ENCODE measurements around the gene BTBD17. TPM values are rescaled to one million over a fixed set of nuclear protein-coding genes. Genes with fewer than 3 reads are reported as not detected.

Gene BTBD17
- total and polyA plus RNA-seq, 4 donors, result 0.17 TPM; not detected in 3

DNA sequence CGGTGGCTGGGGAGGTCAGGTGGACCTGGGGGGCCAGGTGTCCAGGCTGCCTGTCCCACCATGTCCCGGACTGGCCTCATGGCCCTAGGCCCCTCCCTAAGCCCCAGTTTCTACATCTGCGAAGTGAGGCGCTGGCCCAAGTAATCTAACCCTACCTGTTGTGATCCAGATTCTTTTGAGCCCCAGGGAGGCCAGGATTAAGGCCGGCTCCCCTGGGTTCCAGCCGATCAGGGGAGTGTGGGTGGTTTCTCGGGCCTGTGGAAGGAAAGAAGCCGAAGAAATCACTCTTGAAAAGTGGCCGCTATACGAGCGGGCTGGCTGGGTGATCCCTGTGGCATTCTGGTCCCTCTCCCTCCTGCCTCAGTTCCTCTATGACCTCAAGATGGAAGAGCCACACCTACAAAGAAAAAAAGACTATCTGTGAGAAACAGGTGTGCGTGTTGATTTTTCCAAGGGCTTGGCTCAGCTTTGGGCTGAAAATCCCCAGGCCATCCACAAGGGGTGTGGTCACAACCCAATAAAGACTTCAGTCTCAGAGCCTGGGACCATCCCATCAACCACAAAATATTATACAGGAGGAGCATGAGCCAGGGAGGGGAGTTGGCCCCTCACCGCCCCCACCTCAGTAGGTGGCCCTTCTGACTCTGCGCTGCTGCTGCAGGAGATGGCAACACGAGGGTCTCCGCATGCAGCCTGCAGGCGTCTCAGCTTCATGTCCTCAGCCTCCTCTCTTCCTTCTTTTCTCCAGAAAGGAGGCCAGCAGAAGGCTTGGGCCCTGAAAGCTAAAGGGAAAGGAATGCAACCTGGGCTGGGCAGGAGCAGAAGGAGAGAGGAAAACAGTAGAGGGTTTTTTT, 25.9 kb upstream of the BTBD17 start:
- no peaks in the 10 kb centered on the region for H3K27me3 ChIP-seq (ENCODE audit: control insufficient read depth in 3 of 3, insufficient read depth in 3 of 3, low read length in 2 of 3)
- peaks cover 0 to 2% (median 0%) of the 10 kb centered on the region in 4 donors for H3K9me3 ChIP-seq (ENCODE audit: control insufficient read depth in 4 of 4, insufficient read depth in 3 of 4, low read length in 3 of 4)
- no peak overlapping the region for H3K9ac ChIP-seq (ENCODE audit: insufficient read depth in 1 of 2, low read length in 2 of 2)
- no peak overlapping the region for H3K27ac ChIP-seq (ENCODE audit: low read depth in 1 of 2, low read length in 1 of 2)
- WGBS, 2 donors, result 86 to 93% methylated on average over 17 of the region's 17 CpGs
- DNase-seq (no peak), ATAC-seq (ENCODE audit: insufficient read depth, low FRiP score) (no peak)
- no peaks in the 10 kb centered on the region for H3K36me3 ChIP-seq (ENCODE audit: control insufficient read depth in 4 of 4, insufficient read depth in 4 of 4, low read length in 4 of 4)
- H3K4me1 ChIP-seq (ENCODE audit: control insufficient read depth in 5 of 5, insufficient read depth in 5 of 5, low read length in 5 of 5), result no peaks in the 10 kb centered on the region
- H3K4me3 ChIP-seq, result no peak overlapping the region
- TF ChIP-seq, protein P1, sequence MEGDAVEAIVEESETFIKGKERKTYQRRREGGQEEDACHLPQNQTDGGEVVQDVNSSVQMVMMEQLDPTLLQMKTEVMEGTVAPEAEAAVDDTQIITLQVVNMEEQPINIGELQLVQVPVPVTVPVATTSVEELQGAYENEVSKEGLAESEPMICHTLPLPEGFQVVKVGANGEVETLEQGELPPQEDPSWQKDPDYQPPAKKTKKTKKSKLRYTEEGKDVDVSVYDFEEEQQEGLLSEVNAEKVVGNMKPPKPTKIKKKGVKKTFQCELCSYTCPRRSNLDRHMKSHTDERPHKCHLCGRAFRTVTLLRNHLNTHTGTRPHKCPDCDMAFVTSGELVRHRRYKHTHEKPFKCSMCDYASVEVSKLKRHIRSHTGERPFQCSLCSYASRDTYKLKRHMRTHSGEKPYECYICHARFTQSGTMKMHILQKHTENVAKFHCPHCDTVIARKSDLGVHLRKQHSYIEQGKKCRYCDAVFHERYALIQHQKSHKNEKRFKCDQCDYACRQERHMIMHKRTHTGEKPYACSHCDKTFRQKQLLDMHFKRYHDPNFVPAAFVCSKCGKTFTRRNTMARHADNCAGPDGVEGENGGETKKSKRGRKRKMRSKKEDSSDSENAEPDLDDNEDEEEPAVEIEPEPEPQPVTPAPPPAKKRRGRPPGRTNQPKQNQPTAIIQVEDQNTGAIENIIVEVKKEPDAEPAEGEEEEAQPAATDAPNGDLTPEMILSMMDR (IDR thresholded peaks at IDR 0.05; ENCODE audit: control extremely low read depth, extremely low read depth), result no peak

GRCh38 chr17:74386386-74386785, 24.7 kb upstream of the BTBD17 start:
- DNase-seq, result peak in 1 of 3 donors; percentile 46
- ATAC-seq (ENCODE audit: insufficient read depth, low FRiP score), result no peak
- 57 to 59% methylated on average over 8 of the region's 8 CpGs for WGBS, 2 donors
- Histone ChIP-seq H3K36me3 (ENCODE audit: control insufficient read depth in 4 of 4, insufficient read depth in 4 of 4, low read length in 4 of 4) (no peaks in the 10 kb centered on the region), H3K9ac (ENCODE audit: insufficient read depth in 1 of 2, low read length in 2 of 2) (no peak overlapping the region), H3K4me1 (ENCODE audit: control insufficient read depth in 5 of 5, insufficient read depth in 5 of 5, low read length in 5 of 5) (no peaks in the 10 kb centered on the region), H3K27ac (ENCODE audit: low read depth in 1 of 2, low read length in 1 of 2) (no peak overlapping the region), H3K9me3 (ENCODE audit: control insufficient read depth in 4 of 4, insufficient read depth in 3 of 4, low read length in 3 of 4) (peaks cover 0 to 2% (median 0%) of the 10 kb centered on the region in 4 donors), H3K27me3 (ENCODE audit: control insufficient read depth in 3 of 3, insufficient read depth in 3 of 3, low read length in 2 of 3) (no peaks in the 10 kb centered on the region), H3K4me3 (no peak overlapping the region)
- TF ChIP-seq, protein P1 (IDR thresholded peaks at IDR 0.05; ENCODE audit: control extremely low read depth, extremely low read depth), result no peak

DNA sequence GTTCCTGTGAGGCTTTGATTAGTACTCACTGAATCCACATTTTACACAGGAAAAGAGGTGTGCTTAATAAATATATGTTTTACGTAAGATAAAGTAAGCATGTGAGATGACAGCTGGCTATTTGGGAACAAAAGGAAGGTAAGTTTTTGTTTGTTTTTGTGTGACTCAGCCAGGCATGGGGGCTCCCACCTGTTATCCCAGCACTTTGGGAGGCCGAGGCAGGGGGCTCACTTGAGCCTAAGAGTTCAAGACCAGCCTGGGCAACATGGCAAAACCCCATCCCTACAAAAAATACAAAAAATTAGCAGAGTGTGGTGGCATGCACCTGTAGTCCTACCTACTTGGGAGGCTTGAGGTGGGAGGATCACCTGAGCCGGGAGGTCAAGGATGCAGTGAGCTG, 23.5 kb upstream of the BTBD17 start:
- Histone ChIP-seq H3K27me3 (ENCODE audit: control insufficient read depth in 3 of 3, insufficient read depth in 3 of 3, low read length in 2 of 3) (no peaks in the 10 kb centered on the region), H3K9me3 (ENCODE audit: control insufficient read depth in 4 of 4, insufficient read depth in 3 of 4, low read length in 3 of 4) (peaks cover 0 to 2% (median 0%) of the 10 kb centered on the region in 4 donors), H3K4me1 (ENCODE audit: control insufficient read depth in 5 of 5, insufficient read depth in 5 of 5, low read length in 5 of 5) (peaks cover 0 to 4% (median 0%) of the 10 kb centered on the region in 5 donors), H3K36me3 (ENCODE audit: control insufficient read depth in 4 of 4, insufficient read depth in 4 of 4, low read length in 4 of 4) (no peaks in the 10 kb centered on the region), H3K27ac (ENCODE audit: low read depth in 1 of 2, low read length in 1 of 2) (no peak overlapping the region), H3K4me3 (no peak overlapping the region), H3K9ac (ENCODE audit: insufficient read depth in 1 of 2, low read length in 2 of 2) (no peak overlapping the region)
- WGBS, 2 donors, result 81 to 94% methylated on average over 3 of the region's 3 CpGs
- ATAC-seq (ENCODE audit: insufficient read depth, low FRiP score) (no peak), DNase-seq (no peak)
- TF ChIP-seq, protein P1 (IDR thresholded peaks at IDR 0.05; ENCODE audit: control extremely low read depth, extremely low read depth), result no peak
